GM12874 (cell line): ENCODE data around the gene RASL11A.

Source experiments
- TF ChIP-seq, protein P1 (sequence below): IDR thresholded peaks from 2 replicates; pipeline ENCODE4 v1.5.1; 2011; ENCODE audit warnings: low read depth, mild to moderate bottlenecking, control low read depth, low read length, moderate library complexity; ENCODE audit not compliant: insufficient read depth

Gene RASL11A

DNA sequence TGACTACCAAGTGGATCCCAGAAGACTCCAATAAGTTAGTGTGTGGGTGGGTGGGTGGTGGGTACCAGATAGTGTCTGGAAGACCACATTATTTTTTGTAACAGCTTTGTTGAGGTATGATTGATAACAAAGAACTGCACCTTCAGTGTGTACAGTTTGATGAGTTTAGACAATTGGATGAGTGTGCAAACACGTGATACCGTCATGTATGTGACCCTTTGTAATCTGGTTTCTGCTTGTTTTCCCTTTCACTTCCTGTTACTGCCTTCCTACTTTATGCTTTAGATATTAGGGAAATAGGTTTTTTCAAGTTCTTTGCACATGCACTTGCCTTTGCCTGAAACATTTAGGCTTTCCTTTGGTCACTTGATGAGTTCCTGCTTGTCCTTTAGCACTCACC lies 10.8 kb upstream of the RASL11A start:
- TF ChIP-seq, protein P1, sequence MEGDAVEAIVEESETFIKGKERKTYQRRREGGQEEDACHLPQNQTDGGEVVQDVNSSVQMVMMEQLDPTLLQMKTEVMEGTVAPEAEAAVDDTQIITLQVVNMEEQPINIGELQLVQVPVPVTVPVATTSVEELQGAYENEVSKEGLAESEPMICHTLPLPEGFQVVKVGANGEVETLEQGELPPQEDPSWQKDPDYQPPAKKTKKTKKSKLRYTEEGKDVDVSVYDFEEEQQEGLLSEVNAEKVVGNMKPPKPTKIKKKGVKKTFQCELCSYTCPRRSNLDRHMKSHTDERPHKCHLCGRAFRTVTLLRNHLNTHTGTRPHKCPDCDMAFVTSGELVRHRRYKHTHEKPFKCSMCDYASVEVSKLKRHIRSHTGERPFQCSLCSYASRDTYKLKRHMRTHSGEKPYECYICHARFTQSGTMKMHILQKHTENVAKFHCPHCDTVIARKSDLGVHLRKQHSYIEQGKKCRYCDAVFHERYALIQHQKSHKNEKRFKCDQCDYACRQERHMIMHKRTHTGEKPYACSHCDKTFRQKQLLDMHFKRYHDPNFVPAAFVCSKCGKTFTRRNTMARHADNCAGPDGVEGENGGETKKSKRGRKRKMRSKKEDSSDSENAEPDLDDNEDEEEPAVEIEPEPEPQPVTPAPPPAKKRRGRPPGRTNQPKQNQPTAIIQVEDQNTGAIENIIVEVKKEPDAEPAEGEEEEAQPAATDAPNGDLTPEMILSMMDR = no peak

DNA sequence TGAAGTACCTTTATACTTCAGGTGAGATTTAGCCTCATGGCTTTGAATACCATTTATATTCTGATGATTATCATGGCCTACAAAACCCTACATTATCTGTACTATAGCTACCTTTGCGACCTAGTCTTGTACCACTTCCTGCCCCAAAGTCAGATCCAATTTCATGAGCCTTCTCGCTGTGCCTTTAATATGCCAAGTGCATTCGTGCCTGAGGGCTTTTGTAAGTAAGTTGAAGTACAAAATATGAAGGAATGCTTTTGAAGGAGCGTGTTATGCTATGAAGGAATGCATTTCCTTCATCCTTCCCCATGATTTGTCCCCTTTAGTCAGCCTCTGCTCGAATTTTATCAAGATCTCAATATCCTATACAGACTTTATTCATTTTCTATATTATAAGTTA lies 9.2 kb upstream of the RASL11A start:
- TF ChIP-seq, protein P1 = no peak

DNA sequence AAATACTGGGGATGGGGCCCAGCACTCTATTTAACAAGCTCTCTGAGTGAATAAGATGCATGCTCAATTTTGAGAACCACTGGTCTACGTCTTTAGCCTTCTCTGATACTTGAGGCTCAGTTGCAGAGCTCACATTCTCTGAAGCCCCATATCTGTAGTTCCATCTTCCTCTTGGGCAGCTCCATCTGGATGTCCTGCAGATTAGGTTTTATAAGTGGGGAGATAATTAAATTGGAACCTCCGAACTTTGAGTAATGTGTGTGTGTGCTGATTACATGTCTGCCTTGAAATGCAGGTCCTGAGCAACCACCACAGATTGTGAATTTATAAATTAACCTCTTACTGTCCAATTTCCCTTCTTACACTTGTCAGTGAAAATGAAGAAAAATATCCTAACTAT lies 7.2 kb upstream of the RASL11A start:
- TF ChIP-seq, protein P1 = no peak

DNA sequence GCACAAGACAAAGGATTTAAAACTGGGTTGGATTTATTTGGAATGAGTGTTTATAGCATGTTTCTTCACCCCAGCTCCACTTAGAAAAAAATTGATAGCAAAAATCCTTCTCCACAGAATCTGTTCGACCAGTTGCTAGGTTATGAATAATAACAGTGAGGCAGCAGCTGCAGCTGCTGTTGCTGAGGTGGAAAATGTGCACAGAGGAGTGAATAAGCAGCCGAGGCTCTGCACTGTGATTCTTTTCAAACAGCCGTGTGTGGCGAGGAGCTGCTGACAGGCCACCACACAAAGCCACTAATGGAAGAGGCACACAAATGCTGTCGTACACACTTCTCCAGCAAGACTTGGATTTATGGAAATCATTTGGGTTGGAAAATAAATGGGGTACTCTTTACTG lies 6.4 kb upstream of the RASL11A start:
- TF ChIP-seq, protein P1 = no peak

DNA sequence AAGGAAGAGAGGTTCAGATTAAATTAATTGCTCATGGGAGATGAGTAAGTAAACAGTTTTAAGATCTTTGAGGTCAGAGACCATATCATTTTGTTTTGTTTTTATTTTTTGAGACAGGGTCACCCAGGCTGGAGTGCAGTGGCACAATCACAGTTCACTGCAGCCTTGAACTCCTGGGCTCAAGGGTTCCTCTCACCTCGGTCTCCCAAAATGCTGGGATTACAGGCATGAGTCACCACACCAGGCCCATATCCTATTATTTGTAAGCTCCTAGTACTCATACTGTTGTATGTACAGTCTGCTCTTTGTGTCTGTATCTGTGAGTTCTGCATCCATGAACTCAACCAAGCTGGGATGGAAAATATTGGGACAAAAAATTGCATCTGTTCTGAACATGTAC lies 6.0 kb upstream of the RASL11A start:
- TF ChIP-seq, protein P1 = no peak

DNA sequence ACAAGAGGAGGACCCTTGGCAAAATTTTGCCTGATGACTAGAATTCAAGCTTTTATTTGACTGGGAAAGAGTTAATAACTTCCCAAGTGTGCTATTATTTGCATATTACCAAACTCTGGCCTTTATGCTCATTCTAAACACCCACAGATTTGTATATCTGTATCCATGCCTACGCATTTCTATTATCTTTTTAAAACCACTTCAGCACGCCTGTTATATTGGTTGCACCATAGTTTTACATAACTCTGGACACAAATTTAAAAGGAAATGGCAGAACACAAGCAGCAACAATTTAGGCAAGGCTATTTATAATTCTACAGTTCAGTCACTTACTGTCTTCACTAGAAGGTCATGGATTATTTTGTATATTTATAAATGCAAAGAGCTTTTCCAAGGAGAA lies 3.7 kb upstream of the RASL11A start:
- TF ChIP-seq, protein P1 = no peak

DNA sequence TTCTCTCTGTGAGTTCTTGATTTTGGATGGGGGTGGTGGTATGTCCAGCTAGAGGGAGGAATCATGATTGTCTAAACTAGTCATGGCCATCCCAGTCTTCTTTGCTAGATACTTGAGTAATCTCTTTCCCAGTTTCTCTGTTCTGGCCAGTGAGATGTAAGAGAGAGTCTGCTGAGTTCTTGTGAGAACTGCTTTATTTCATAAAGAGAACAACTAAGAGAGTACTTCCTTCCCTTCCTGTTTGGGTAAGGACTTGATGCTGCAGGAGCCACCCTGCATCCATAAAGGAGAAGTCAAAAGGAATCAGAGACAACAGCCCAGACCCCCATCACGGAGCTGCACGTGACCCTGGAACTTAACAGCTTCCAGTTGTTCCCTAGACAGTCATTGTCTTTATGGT lies 3.0 kb upstream of the RASL11A start:
- TF ChIP-seq, protein P1 = no peak

DNA sequence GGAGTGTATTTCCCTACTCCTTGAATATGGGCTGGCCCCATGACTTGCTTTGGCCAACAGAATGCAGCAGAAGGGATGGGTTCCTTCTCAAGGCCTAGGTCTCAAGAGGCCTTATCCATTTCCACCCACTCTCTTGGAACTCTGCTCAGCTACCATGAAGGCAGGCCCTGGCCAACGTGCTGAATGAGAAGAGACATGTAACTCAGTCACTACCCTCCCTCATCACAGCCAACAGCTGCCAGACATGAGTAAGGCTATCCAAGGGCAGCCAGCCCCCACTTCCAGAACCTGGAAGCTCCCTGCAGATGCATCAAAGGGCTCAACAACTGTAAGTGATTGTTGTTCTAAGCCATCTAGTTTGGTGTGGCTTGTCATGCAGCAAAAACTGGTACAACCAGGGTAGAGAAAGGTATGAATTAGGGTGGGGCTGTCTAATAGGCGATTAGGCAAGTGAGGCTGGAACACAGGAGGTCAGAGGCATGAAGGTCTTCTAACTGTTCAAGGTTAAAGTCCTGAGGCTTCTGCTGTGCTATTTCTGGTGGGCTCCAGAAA lies 1.4 kb upstream of the RASL11A start:
- TF ChIP-seq, protein P1 = no peak
